Measurements from ENCODE around the gene GABARAP. TPM values are rescaled to one million over a fixed set of nuclear protein-coding genes. Genes with fewer than 3 reads are reported as not detected.

Gene GABARAP
- total and polyA plus RNA-seq, 10 of the 15 experiments (the other 5 are each of a cell fraction or from before 2014, with no cell fraction given): 134 to 613 (median 285) TPM

- TF ChIP-seq EZH2 (IDR thresholded peaks at IDR 0.05; ENCODE audit: borderline replicate concordance, control insufficient read depth, low read depth, low read length) (no peak), EGR1 (IDR thresholded peaks at IDR 0.05; ENCODE audit: borderline replicate concordance in 1 of 2, low read depth in 2 of 2, low read length in 2 of 2) (peak in 1 of 2 experiments; percentile 69; a peak in 1 of 3 replicates), SRF (IDR thresholded peaks at IDR 0.05; ENCODE audit: low read depth in 2 of 2, low read length in 2 of 2) (peak in 1 of 2 experiments; percentile 82; a peak in 2 of 4 replicates), BMI1 (IDR thresholded peaks at IDR 0.05; ENCODE audit: borderline replicate concordance) (peak; percentile 100), HDGF (IDR thresholded peaks at IDR 0.05) (peak; percentile 98), ZSCAN29 (IDR thresholded peaks at IDR 0.05) (no peak), SREBF1 (IDR thresholded peaks at IDR 0.05; ENCODE audit: low read length) (peak; percentile 57), RFX5 (IDR thresholded peaks at IDR 0.05; ENCODE audit: low read depth, low read length) (peak; percentile 94), BRCA1 (IDR thresholded peaks at IDR 0.05; ENCODE audit: low read depth, low read length) (no peak), ZNF207 (IDR thresholded peaks at IDR 0.05; ENCODE audit: borderline replicate concordance) (no peak), MEF2B (IDR thresholded peaks at IDR 0.05; ENCODE audit: partially characterized antibody, poor library complexity, severe bottlenecking) (peak; percentile 14), TARDBP (IDR thresholded peaks at IDR 0.05; ENCODE audit: borderline replicate concordance) (no peak), SUZ12 (IDR thresholded peaks at IDR 0.05; ENCODE audit: unreplicated experiment) (no peak), NFYB (IDR thresholded peaks at IDR 0.05; ENCODE audit: insufficient read depth, low read depth, low read length) (peak; percentile 77)
- TF ChIP-seq, protein P1, sequence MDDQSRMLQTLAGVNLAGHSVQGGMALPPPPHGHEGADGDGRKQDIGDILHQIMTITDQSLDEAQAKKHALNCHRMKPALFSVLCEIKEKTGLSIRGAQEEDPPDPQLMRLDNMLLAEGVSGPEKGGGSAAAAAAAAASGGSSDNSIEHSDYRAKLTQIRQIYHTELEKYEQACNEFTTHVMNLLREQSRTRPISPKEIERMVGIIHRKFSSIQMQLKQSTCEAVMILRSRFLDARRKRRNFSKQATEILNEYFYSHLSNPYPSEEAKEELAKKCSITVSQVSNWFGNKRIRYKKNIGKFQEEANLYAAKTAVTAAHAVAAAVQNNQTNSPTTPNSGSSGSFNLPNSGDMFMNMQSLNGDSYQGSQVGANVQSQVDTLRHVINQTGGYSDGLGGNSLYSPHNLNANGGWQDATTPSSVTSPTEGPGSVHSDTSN (IDR thresholded peaks at IDR 0.05; ENCODE audit: insufficient replicate concordance, low read depth, low read length): peak; percentile 78
- TF ChIP-seq, protein P2, sequence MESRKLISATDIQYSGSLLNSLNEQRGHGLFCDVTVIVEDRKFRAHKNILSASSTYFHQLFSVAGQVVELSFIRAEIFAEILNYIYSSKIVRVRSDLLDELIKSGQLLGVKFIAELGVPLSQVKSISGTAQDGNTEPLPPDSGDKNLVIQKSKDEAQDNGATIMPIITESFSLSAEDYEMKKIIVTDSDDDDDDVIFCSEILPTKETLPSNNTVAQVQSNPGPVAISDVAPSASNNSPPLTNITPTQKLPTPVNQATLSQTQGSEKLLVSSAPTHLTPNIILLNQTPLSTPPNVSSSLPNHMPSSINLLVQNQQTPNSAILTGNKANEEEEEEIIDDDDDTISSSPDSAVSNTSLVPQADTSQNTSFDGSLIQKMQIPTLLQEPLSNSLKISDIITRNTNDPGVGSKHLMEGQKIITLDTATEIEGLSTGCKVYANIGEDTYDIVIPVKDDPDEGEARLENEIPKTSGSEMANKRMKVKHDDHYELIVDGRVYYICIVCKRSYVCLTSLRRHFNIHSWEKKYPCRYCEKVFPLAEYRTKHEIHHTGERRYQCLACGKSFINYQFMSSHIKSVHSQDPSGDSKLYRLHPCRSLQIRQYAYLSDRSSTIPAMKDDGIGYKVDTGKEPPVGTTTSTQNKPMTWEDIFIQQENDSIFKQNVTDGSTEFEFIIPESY (IDR thresholded peaks at IDR 0.05): no peak
- TF ChIP-seq, protein P3, sequence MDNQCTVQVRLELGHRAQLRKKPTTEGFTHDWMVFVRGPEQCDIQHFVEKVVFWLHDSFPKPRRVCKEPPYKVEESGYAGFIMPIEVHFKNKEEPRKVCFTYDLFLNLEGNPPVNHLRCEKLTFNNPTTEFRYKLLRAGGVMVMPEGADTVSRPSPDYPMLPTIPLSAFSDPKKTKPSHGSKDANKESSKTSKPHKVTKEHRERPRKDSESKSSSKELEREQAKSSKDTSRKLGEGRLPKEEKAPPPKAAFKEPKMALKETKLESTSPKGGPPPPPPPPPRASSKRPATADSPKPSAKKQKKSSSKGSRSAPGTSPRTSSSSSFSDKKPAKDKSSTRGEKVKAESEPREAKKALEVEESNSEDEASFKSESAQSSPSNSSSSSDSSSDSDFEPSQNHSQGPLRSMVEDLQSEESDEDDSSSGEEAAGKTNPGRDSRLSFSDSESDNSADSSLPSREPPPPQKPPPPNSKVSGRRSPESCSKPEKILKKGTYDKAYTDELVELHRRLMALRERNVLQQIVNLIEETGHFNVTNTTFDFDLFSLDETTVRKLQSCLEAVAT (IDR thresholded peaks at IDR 0.05): no peak
Measured at GRCh38 chr17:7214300-7215135, 27.7 kb downstream of the GABARAP start (continued).

Data from GM12878 (cell line).